Thyroid gland (tissue), 4 donors: ENCODE data around the gene PDAP1. TPM values are rescaled to one million over a fixed set of nuclear protein-coding genes. Genes with fewer than 3 reads are reported as not detected.

Source experiments
- DNase-seq, 2 donors: peaks; one replicate each; pipeline ENCODE4 v3.0.0-alpha.2; 2019
- H3K27ac ChIP-seq, 3 donors: fragments of 200-600 bp; sonication (generic); 1 replicate in 2 of 3; 2 replicates in 1 of 3; pipeline ENCODE4 v1.5.1; 2016 to 2019; ENCODE audit warnings: mild to moderate bottlenecking in 1 of 3, moderate library complexity in 1 of 3
- H3K27me3 ChIP-seq: fragments of 200-600 bp; sonication (generic); one replicate; pipeline ENCODE4 v1.5.1; 2019
- H3K36me3 ChIP-seq, 2 donors: fragments of 200-600 bp; sonication (generic); one replicate each; pipeline ENCODE4 v1.5.1; 2016 to 2019
- H3K4me1 ChIP-seq, 2 donors: fragments of 200-600 bp; sonication (generic); one replicate each; pipeline ENCODE4 v1.5.1; 2017 to 2019
- H3K4me3 ChIP-seq, 3 donors: fragments of 200-600 bp; sonication (generic); replicated peaks in 1 of 3; 1 replicate in 2 of 3; 2 replicates in 1 of 3; pipeline ENCODE4 v1.5.1; 2016; ENCODE audit warnings: mild to moderate bottlenecking in 1 of 3
- H3K9me3 ChIP-seq: fragments of 200-600 bp; sonication (generic); one replicate; pipeline ENCODE4 v1.5.1; 2017
- CTCF ChIP-seq, 6 experiments: fragments of 200-600 bp in 3 of 6; fragments of 450-650 bp in 3 of 6; sonication (generic) in 3 of 6; IDR thresholded peaks; one replicate each; pipeline ENCODE4 v1.5.1; 2016 to 2019; ENCODE audit warnings: antibody characterized with exemption in 6 of 6, mild to moderate bottlenecking in 2 of 6, inconsistent platforms in 1 of 6, moderate library complexity in 1 of 6
- POLR2A ChIP-seq, 2 donors: fragments of 450-650 bp; IDR thresholded peaks; one replicate each; pipeline ENCODE4 v1.6.1; 2017; ENCODE audit warnings: antibody characterized with exemption in 2 of 2, mild to moderate bottlenecking in 2 of 2, moderate library complexity in 1 of 2
- WGBS, 2 donors: methylation state at CpG; one replicate each; pipeline ENCODE4 v1.1.5; 2017; 5-methylcytosine and 5-hydroxymethylcytosine counted together
- intact Hi-C: fragments of 100-400 bp; cut with DNase I; formaldehyde crosslinking; loops from one replicate; pipeline ENCODE4 v1.15.1; 2023
- total RNA-seq, 4 donors: library from RNA; depleted of rRNA; stranded (reverse); fragments of >200 nt; gene quantifications; one replicate each; pipeline ENCODE4 v1.2.3, GENCODE V29; 2016

Gene PDAP1
- total RNA-seq, 4 donors from 2014 or later, result 73.9 to 112 (median 93.2) TPM

- DNase-seq, result peak; percentile 81 to 85
- no peaks in the 10 kb centered on the region for H3K27me3 ChIP-seq
- 25 to 27% methylated on average over 9 to 10 of the region's 58 CpGs for WGBS, 2 donors
- H3K27ac ChIP-seq, result peak overlapping the region; percentile 83 to 96 (median 94)
- H3K4me1 ChIP-seq, result peaks cover 24 to 42% of the 10 kb centered on the region in 2 donors
- intact Hi-C loops, result loop anchor here (5.0 kb wide), 1 partner anchor 37 kb away; no protein-coding TSS in a partner anchor
- peaks cover 3 to 5% of the 10 kb centered on the region in 2 donors for H3K36me3 ChIP-seq
- TF ChIP-seq POLR2A (IDR thresholded peaks at IDR 0.05), result peak in 1 of 2 donors; percentile 70
- TF ChIP-seq CTCF (IDR thresholded peaks at IDR 0.05), result no peak
- H3K4me3 ChIP-seq, result peak overlapping the region; percentile 47 to 93 (median 51)
- no peaks in the 10 kb centered on the region for H3K9me3 ChIP-seq
Measured at GRCh38 chr7:99375070-99375807, 33.2 kb downstream of the PDAP1 start.

GRCh38 chr7:99374111-99375064, 34.0 kb downstream of the PDAP1 start, which contains the start of gene ARPC1B:
TSS of gene ARPC1B (plus strand) at chr7:99374730. CDS start at chr7:99385715, 10,985 bp downstream.
- Histone ChIP-seq H3K4me1 (peaks cover 24 to 35% of the 10 kb centered on the region in 2 donors), H3K27ac (peak within 1 kb of the TSS; percentile 83 to 96 (median 94)), H3K9me3 (no peaks in the 10 kb centered on the region), H3K4me3 (peak within 1 kb of the TSS; percentile 47 to 93 (median 51)), H3K36me3 (peaks cover 3 to 5% of the 10 kb centered on the region in 2 donors), H3K27me3 (no peaks in the 10 kb centered on the region)
- 2% methylated on average over 19 of the region's 95 CpGs; no CpG with 5 or more reads in 1 of the 2 donors for WGBS, 2 donors
- intact Hi-C loops, result loop anchor here (5.0 kb wide), 1 partner anchor 38 kb away; no protein-coding TSS in a partner anchor
- peak; percentile 89 to 93 for DNase-seq
- TF ChIP-seq POLR2A (IDR thresholded peaks at IDR 0.05) (peak in 1 of 2 donors; percentile 70), CTCF (IDR thresholded peaks at IDR 0.05) (no peak)

GRCh38 chr7:99373091-99374066, 35.0 kb downstream of the PDAP1 start:
- peak in 1 of 2 donors; percentile 17 for DNase-seq
- Histone ChIP-seq H3K27ac (peak overlapping the region; percentile 83 to 96 (median 94)), H3K4me3 (peak overlapping the region in 2 of 3 donors; percentile 47 to 93), H3K27me3 (no peaks in the 10 kb centered on the region), H3K4me1 (peaks cover 24 to 29% of the 10 kb centered on the region in 2 donors), H3K9me3 (no peaks in the 10 kb centered on the region), H3K36me3 (peaks cover 3 to 5% of the 10 kb centered on the region in 2 donors)
- TF ChIP-seq CTCF (IDR thresholded peaks at IDR 0.05), result no peak
- no peak for TF ChIP-seq POLR2A (IDR thresholded peaks at IDR 0.05)
- intact Hi-C loops, result no loop called here
- 82 to 84% methylated on average over 41 of the region's 41 CpGs for WGBS, 2 donors

GRCh38 chr7:99372275-99373090, 35.9 kb downstream of the PDAP1 start:
- no peaks in the 10 kb centered on the region for H3K9me3 ChIP-seq
- TF ChIP-seq POLR2A (IDR thresholded peaks at IDR 0.05) (peak in 1 of 2 donors; percentile 74), CTCF (IDR thresholded peaks at IDR 0.05) (no peak)
- DNase-seq, result peak; percentile 96
- no peaks in the 10 kb centered on the region for H3K36me3 ChIP-seq
- H3K4me3 ChIP-seq, result peak overlapping the region in 1 of 3 donors; percentile 1
- peaks cover 24 to 29% of the 10 kb centered on the region in 2 donors for H3K4me1 ChIP-seq
- peak overlapping the region; percentile 83 to 96 (median 94) for H3K27ac ChIP-seq
- no peaks in the 10 kb centered on the region for H3K27me3 ChIP-seq
- 24 to 25% methylated on average over 21 of the region's 21 CpGs for WGBS, 2 donors
- intact Hi-C loops, result no loop called here
